GM23338 (cell line): Measurements from ENCODE around the gene CIRBP. TPM values are rescaled to one million over a fixed set of nuclear protein-coding genes. Genes with fewer than 3 reads are reported as not detected.

ENCODE experiments used
- ATAC-seq: fragments of 200-7000 bp; cut with Tn5 transposase; 3 replicates; pipeline ENCODE4 v1.9.1; 2020
- DNase-seq: peaks from one replicate; pipeline ENCODE4 v3.0.0-alpha.2; 2015; ENCODE audit warnings: low spot score
- H2AFZ ChIP-seq: fragments of 200-600 bp; sonication (generic); 2 replicates; pipeline ENCODE4 v1.8.0; 2016; ENCODE audit warnings: antibody characterized with exemption, mild to moderate bottlenecking, moderate library complexity
- H3F3A ChIP-seq: fragments of 200-600 bp; sonication (generic); replicated peaks from 2 replicates; pipeline ENCODE4 v1.8.0; 2017; ENCODE audit warnings: antibody characterized with exemption, mixed run types, low read depth
- H3K27ac ChIP-seq: fragments of 200-600 bp; sonication (generic); 2 replicates; pipeline ENCODE4 v1.6.1; 2016; ENCODE audit warnings: low read depth
- H3K27me3 ChIP-seq: fragments of 200-600 bp; sonication (generic); 2 replicates; pipeline ENCODE4 v1.8.0; 2016; ENCODE audit warnings: mild to moderate bottlenecking, mixed run types, moderate library complexity; ENCODE audit not compliant: insufficient read depth
- H3K36me3 ChIP-seq: fragments of 200-600 bp; sonication (generic); 2 replicates; pipeline ENCODE4 v1.8.0; 2016; ENCODE audit warnings: mild to moderate bottlenecking; ENCODE audit not compliant: insufficient read depth
- H3K4me1 ChIP-seq: fragments of 200-600 bp; sonication (generic); 2 replicates; pipeline ENCODE4 v1.8.0; 2016; ENCODE audit warnings: mild to moderate bottlenecking, moderate library complexity; ENCODE audit not compliant: insufficient read depth
- H3K4me2 ChIP-seq: fragments of 200-600 bp; sonication (generic); 2 replicates; pipeline ENCODE4 v1.7.1; 2017; ENCODE audit warnings: mixed run types
- H3K4me3 ChIP-seq: fragments of 200-600 bp; sonication (generic); 2 replicates; pipeline ENCODE4 v1.6.1; 2016; ENCODE audit warnings: mixed run types
- H3K79me2 ChIP-seq: fragments of 200-600 bp; sonication (generic); replicated peaks from 2 replicates; pipeline ENCODE4 v1.8.0; 2017; ENCODE audit warnings: mild to moderate bottlenecking; ENCODE audit not compliant: insufficient read depth
- H3K9me2 ChIP-seq: fragments of 200-600 bp; sonication (generic); 2 replicates; pipeline ENCODE4 v1.8.0; 2017; ENCODE audit not compliant: insufficient read depth
- H4K20me1 ChIP-seq: fragments of 200-600 bp; sonication (generic); replicated peaks from 2 replicates; pipeline ENCODE4 v1.8.0; 2017; ENCODE audit warnings: mild to moderate bottlenecking; ENCODE audit not compliant: insufficient read depth
- H3K27ac Mint-ChIP-seq: 2 replicates; pipeline ENCODE4 v1.8.0; 2020; ENCODE audit warnings: inconsistent platforms, mild to moderate bottlenecking, moderate library complexity, mixed read lengths
- H3K27me3 Mint-ChIP-seq: 3 replicates; pipeline ENCODE4 v1.8.0; 2022; ENCODE audit warnings: low read depth, mild to moderate bottlenecking, moderate library complexity, mixed read lengths, inconsistent platforms; ENCODE audit not compliant: insufficient read depth, poor library complexity
- H3K36me3 Mint-ChIP-seq: 3 replicates; pipeline ENCODE4 v1.8.0; 2021; ENCODE audit warnings: low read depth, mild to moderate bottlenecking, inconsistent platforms, moderate library complexity, mixed read lengths
- H3K4me1 Mint-ChIP-seq: 3 replicates; pipeline ENCODE4 v1.8.0; 2020; ENCODE audit warnings: mild to moderate bottlenecking, inconsistent platforms, mixed read lengths
- H3K4me3 Mint-ChIP-seq: 3 replicates; pipeline ENCODE4 v1.8.0; 2021; ENCODE audit warnings: moderate library complexity, mild to moderate bottlenecking, inconsistent platforms, mixed read lengths
- H3K9me3 Mint-ChIP-seq: 3 replicates; pipeline ENCODE4 v1.8.0; 2020; ENCODE audit warnings: moderate library complexity, mild to moderate bottlenecking, inconsistent platforms, mixed read lengths
- CREB1 ChIP-seq: fragments of 250-450 bp; sonication (Bioruptor Pico); IDR thresholded peaks from 2 replicates; pipeline ENCODE4 v1.5.0; 2020; ENCODE audit warnings: low read depth, mild to moderate bottlenecking, moderate library complexity
- EZH2 ChIP-seq: fragments of 200-600 bp; sonication (generic); IDR thresholded peaks from one replicate; pipeline ENCODE4 v1.8.0; 2017; ENCODE audit warnings: antibody characterized with exemption, mild to moderate bottlenecking, low read depth; ENCODE audit not compliant: unreplicated experiment
- EZH2phosphoT487 ChIP-seq: fragments of 200-600 bp; sonication (generic); IDR thresholded peaks from one replicate; pipeline ENCODE4 v1.8.1; 2018; ENCODE audit warnings: antibody characterized with exemption; ENCODE audit not compliant: unreplicated experiment
- NANOG ChIP-seq: IDR thresholded peaks from 2 replicates; pipeline ENCODE4 v1.6.1; 2016; ENCODE audit warnings: antibody characterized with exemption, borderline replicate concordance
- POLR2AphosphoS5 ChIP-seq: IDR thresholded peaks from 2 replicates; pipeline ENCODE4 v1.6.1; 2016; ENCODE audit warnings: antibody characterized with exemption, low read depth
- STAT1 ChIP-seq: IDR thresholded peaks from one replicate; pipeline ENCODE4 v1.6.1; 2016; ENCODE audit warnings: antibody characterized with exemption; ENCODE audit not compliant: unreplicated experiment
- ZNF114 ChIP-seq: fragments of 250-450 bp; sonication (Bioruptor Pico); IDR thresholded peaks from 2 replicates; pipeline ENCODE4 v1.5.0; 2020; ENCODE audit warnings: mild to moderate bottlenecking, moderate library complexity
- ZNF331 ChIP-seq: fragments of 250-450 bp; sonication (Bioruptor Pico); IDR thresholded peaks from 2 replicates; pipeline ENCODE4 v1.5.0; 2020; ENCODE audit warnings: low read depth, mild to moderate bottlenecking, moderate library complexity
- polyA plus RNA-seq: library from polyadenylated mRNA; unstranded; fragments of >200 nt; fragmentation: Nextera tagmentation; extraction: Ambion mirVana; gene quantifications from 2 replicates; pipeline ENCODE4 v1.2.1, GENCODE V29; 2016
- total RNA-seq: library from RNA; depleted of rRNA; stranded (reverse); fragments of >200 nt; shearing (Covaris generic); gene quantifications from 2 replicates; pipeline ENCODE4 v1.2.3, GENCODE V29; 2014
- TF ChIP-seq, protein P1 (sequence below): IDR thresholded peaks from 2 replicates; pipeline ENCODE4 v1.6.1; 2016; ENCODE audit warnings: antibody characterized with exemption
- TF ChIP-seq, protein P2 (sequence below): fragments of 250-450 bp; sonication (Bioruptor Pico); IDR thresholded peaks from 2 replicates; pipeline ENCODE4 v1.5.0; 2020; ENCODE audit warnings: mild to moderate bottlenecking, moderate library complexity
- TF ChIP-seq, protein P3 (sequence below): IDR thresholded peaks from one replicate; pipeline ENCODE4 v1.6.1; 2018; ENCODE audit warnings: antibody characterized with exemption; ENCODE audit not compliant: unreplicated experiment

CIRBP gene
- total and polyA plus RNA-seq, 2 experiments from 2014 or later, result 153 to 202 TPM

DNA sequence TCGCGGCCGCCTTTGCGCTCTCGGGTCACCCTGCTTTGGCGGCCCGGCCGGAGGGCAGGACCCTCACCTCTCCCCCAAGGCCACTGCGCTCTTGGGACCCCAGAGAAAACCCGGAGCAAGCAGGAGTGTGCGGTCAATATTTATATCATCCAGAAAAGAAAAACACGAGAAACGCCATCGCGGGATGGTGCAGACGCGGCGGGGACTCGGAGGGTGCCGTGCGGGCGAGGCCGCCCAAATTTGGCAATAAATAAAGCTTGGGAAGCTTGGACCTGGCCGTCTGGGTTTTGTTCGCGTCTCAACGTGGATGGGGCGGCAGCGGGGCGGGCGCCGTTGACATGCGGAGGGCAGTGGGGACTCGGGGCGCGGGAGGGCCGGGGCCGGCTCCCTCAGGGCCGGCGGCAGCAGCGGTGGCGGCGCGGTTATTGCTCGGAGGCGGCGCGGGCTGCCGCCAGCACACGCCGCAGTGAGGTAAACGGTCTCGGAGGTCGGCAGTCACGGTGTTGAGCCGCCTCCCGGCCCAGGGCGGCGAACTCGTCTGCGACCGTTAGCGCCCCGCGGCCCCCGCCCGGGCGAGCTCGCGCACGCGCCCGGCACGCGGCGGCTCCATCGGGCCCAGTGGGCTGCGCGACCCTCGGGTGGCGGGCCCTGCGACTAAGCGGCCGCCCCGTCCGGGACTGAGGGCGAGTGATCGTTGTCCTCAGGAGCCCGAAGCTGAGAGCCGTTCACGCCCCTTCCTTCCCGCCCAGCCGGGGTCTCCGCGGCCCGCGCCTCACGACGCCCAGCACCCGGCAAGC is 40.8 kb upstream of the CIRBP start:
- peaks cover 26% of the 10 kb centered on the region; the same call in 1 of the 2 replicates for H3F3A ChIP-seq
- Mint-ChIP-seq H3K27me3 (peaks cover 5% of the 10 kb centered on the region), H3K4me3 (no peak overlapping the region), H3K27ac (no peak overlapping the region), H3K36me3 (peaks cover 8% of the 10 kb centered on the region), H3K9me3 (no peaks in the 10 kb centered on the region), H3K4me1 (no peaks in the 10 kb centered on the region)
- 0 out of 2 replicates have a peak overlapping the region, but pooled peaks have one; percentile 55 for H3K27ac ChIP-seq
- H3K36me3 ChIP-seq, result no peaks in the 10 kb centered on the region
- H3K4me1 ChIP-seq, result no peaks in the 10 kb centered on the region
- no peak overlapping the region for H3K4me3 ChIP-seq
- TF ChIP-seq STAT1, result no peak
- TF ChIP-seq EZH2phosphoT487, result no peak
- no peak for TF ChIP-seq EZH2
- TF ChIP-seq ZNF331 (CRISPR knock-in tag), result no peak
- TF ChIP-seq, protein P1, sequence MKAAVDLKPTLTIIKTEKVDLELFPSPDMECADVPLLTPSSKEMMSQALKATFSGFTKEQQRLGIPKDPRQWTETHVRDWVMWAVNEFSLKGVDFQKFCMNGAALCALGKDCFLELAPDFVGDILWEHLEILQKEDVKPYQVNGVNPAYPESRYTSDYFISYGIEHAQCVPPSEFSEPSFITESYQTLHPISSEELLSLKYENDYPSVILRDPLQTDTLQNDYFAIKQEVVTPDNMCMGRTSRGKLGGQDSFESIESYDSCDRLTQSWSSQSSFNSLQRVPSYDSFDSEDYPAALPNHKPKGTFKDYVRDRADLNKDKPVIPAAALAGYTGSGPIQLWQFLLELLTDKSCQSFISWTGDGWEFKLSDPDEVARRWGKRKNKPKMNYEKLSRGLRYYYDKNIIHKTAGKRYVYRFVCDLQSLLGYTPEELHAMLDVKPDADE, result no peak
- no peak for TF ChIP-seq NANOG
- TF ChIP-seq ZNF114 (CRISPR knock-in tag), result no peak
- TF ChIP-seq, protein P2, sequence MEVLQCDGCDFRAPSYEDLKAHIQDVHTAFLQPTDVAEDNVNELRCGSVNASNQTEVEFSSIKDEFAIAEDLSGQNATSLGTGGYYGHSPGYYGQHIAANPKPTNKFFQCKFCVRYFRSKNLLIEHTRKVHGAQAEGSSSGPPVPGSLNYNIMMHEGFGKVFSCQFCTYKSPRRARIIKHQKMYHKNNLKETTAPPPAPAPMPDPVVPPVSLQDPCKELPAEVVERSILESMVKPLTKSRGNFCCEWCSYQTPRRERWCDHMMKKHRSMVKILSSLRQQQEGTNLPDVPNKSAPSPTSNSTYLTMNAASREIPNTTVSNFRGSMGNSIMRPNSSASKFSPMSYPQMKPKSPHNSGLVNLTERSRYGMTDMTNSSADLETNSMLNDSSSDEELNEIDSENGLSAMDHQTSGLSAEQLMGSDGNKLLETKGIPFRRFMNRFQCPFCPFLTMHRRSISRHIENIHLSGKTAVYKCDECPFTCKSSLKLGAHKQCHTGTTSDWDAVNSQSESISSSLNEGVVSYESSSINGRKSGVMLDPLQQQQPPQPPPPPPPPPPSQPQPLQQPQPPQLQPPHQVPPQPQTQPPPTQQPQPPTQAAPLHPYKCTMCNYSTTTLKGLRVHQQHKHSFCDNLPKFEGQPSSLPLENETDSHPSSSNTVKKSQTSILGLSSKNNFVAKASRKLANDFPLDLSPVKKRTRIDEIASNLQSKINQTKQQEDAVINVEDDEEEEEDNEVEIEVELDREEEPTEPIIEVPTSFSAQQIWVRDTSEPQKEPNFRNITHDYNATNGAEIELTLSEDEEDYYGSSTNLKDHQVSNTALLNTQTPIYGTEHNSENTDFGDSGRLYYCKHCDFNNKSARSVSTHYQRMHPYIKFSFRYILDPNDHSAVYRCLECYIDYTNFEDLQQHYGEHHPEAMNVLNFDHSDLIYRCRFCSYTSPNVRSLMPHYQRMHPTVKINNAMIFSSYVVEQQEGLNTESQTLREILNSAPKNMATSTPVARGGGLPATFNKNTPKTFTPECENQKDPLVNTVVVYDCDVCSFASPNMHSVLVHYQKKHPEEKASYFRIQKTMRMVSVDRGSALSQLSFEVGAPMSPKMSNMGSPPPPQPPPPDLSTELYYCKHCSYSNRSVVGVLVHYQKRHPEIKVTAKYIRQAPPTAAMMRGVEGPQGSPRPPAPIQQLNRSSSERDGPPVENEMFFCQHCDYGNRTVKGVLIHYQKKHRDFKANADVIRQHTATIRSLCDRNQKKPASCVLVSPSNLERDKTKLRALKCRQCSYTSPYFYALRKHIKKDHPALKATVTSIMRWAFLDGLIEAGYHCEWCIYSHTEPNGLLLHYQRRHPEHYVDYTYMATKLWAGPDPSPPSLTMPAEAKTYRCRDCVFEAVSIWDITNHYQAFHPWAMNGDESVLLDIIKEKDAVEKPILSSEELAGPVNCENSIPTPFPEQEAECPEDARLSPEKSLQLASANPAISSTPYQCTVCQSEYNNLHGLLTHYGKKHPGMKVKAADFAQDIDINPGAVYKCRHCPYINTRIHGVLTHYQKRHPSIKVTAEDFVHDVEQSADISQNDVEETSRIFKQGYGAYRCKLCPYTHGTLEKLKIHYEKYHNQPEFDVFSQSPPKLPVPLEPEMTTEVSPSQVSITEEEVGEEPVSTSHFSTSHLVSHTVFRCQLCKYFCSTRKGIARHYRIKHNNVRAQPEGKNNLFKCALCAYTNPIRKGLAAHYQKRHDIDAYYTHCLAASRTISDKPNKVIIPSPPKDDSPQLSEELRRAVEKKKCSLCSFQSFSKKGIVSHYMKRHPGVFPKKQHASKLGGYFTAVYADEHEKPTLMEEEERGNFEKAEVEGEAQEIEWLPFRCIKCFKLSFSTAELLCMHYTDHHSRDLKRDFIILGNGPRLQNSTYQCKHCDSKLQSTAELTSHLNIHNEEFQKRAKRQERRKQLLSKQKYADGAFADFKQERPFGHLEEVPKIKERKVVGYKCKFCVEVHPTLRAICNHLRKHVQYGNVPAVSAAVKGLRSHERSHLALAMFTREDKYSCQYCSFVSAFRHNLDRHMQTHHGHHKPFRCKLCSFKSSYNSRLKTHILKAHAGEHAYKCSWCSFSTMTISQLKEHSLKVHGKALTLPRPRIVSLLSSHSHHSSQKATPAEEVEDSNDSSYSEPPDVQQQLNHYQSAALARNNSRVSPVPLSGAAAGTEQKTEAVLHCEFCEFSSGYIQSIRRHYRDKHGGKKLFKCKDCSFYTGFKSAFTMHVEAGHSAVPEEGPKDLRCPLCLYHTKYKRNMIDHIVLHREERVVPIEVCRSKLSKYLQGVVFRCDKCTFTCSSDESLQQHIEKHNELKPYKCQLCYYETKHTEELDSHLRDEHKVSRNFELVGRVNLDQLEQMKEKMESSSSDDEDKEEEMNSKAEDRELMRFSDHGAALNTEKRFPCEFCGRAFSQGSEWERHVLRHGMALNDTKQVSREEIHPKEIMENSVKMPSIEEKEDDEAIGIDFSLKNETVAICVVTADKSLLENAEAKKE (CRISPR knock-in tag), result no peak
- TF ChIP-seq, protein P3, sequence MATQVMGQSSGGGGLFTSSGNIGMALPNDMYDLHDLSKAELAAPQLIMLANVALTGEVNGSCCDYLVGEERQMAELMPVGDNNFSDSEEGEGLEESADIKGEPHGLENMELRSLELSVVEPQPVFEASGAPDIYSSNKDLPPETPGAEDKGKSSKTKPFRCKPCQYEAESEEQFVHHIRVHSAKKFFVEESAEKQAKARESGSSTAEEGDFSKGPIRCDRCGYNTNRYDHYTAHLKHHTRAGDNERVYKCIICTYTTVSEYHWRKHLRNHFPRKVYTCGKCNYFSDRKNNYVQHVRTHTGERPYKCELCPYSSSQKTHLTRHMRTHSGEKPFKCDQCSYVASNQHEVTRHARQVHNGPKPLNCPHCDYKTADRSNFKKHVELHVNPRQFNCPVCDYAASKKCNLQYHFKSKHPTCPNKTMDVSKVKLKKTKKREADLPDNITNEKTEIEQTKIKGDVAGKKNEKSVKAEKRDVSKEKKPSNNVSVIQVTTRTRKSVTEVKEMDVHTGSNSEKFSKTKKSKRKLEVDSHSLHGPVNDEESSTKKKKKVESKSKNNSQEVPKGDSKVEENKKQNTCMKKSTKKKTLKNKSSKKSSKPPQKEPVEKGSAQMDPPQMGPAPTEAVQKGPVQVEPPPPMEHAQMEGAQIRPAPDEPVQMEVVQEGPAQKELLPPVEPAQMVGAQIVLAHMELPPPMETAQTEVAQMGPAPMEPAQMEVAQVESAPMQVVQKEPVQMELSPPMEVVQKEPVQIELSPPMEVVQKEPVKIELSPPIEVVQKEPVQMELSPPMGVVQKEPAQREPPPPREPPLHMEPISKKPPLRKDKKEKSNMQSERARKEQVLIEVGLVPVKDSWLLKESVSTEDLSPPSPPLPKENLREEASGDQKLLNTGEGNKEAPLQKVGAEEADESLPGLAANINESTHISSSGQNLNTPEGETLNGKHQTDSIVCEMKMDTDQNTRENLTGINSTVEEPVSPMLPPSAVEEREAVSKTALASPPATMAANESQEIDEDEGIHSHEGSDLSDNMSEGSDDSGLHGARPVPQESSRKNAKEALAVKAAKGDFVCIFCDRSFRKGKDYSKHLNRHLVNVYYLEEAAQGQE, result no peak
- TF ChIP-seq POLR2AphosphoS5, result no peak; the same call in 1 of the 2 replicates
- no peak for TF ChIP-seq CREB1 (CRISPR knock-in tag)
- no peaks in the 10 kb centered on the region for H3K9me2 ChIP-seq
- H4K20me1 ChIP-seq, result peaks cover 4% of the 10 kb centered on the region
- 0 out of 2 replicates have a peak, but pooled peaks cover 4% of the 10 kb centered on the region for H3K79me2 ChIP-seq
- ATAC-seq (no peak; the same call in 1 of the 3 replicates), DNase-seq (peak; percentile 66)
- no peak overlapping the region for H2AFZ ChIP-seq
- no peak overlapping the region for H3K4me2 ChIP-seq
- H3K27me3 ChIP-seq, result no peaks in the 10 kb centered on the region
